H1 (cell line): ENCODE results near the gene ITPR3.

Source experiments
- CTCF ChIP-seq, 3 experiments: IDR thresholded peaks; 1 replicate in 2 of 3; 2 replicates in 1 of 3; pipeline versions ENCODE4 v1.5.1 to v1.6.1; 2011; ENCODE audit warnings: low read length in 3 of 3, mild to moderate bottlenecking in 3 of 3, inconsistent platforms in 2 of 3, low read depth in 1 of 3, moderate library complexity in 1 of 3; ENCODE audit not compliant: insufficient read depth in 1 of 3; ENCODE audit errors: control extremely low read depth in 1 of 3
- E2F6 ChIP-seq: IDR thresholded peaks from 2 replicates; pipeline ENCODE4 v1.6.1; 2012; ENCODE audit warnings: inconsistent platforms
- EZH2 ChIP-seq: fragments of 200-600 bp; sonication (generic); IDR thresholded peaks from 2 replicates; pipeline ENCODE4 v1.7.1; 2012; ENCODE audit warnings: low read depth, mild to moderate bottlenecking, moderate library complexity, low read length, inconsistent platforms; ENCODE audit not compliant: severe bottlenecking
- MAX ChIP-seq: IDR thresholded peaks from 2 replicates; pipeline ENCODE4 v1.6.1; 2012; ENCODE audit warnings: inconsistent platforms
- NRF1 ChIP-seq: IDR thresholded peaks from 2 replicates; pipeline ENCODE4 v1.6.1; 2011; ENCODE audit warnings: mild to moderate bottlenecking, low read depth, low read length, improper control_type of control experiment
- POLR2A ChIP-seq, 2 experiments: IDR thresholded peaks; 1 replicate in 1 of 2; 2 replicates in 1 of 2; pipeline ENCODE4 v1.6.1; 2011; ENCODE audit warnings: low read depth in 2 of 2, low read length in 2 of 2, mild to moderate bottlenecking in 2 of 2; ENCODE audit errors: control extremely low read depth in 1 of 2
- POLR2AphosphoS5 ChIP-seq: IDR thresholded peaks from 2 replicates; pipeline ENCODE4 v1.6.1; 2011; ENCODE audit warnings: low read depth, low read length
- RAD21 ChIP-seq, 2 experiments: IDR thresholded peaks in 1 of 2; conservative IDR thresholded peaks in 1 of 2; 2 replicates each; pipeline ENCODE4 v1.6.1; 2011; ENCODE audit warnings: low read depth in 2 of 2, low read length in 2 of 2, improper control_type of control experiment in 1 of 2, inconsistent platforms in 1 of 2, mild to moderate bottlenecking in 1 of 2, moderate library complexity in 1 of 2
- TAF1 ChIP-seq: IDR thresholded peaks from 2 replicates; pipeline ENCODE4 v1.6.1; 2011; ENCODE audit warnings: mild to moderate bottlenecking, low read depth, low read length
- YY1 ChIP-seq: IDR thresholded peaks from 2 replicates; pipeline ENCODE4 v1.6.1; 2011; ENCODE audit warnings: low read depth, mild to moderate bottlenecking, low read length

- TF ChIP-seq POLR2A (IDR thresholded peaks at IDR 0.05; ENCODE audit: control extremely low read depth in 1 of 2, low read depth in 2 of 2, low read length in 2 of 2) (no peak), E2F6 (no peak), CTCF (IDR thresholded peaks at IDR 0.05; ENCODE audit: control extremely low read depth in 1 of 3, insufficient read depth in 1 of 3, low read depth in 1 of 3, low read length in 3 of 3) (no peak), TAF1 (no peak), POLR2AphosphoS5 (no peak), YY1 (no peak), MAX (no peak), NRF1 (no peak), RAD21 (IDR thresholded peaks at IDR 0.05 in 1 of 2, conservative IDR thresholded peaks at IDR 0.05 in 1 of 2; ENCODE audit: low read depth in 2 of 2, low read length in 2 of 2) (no peak), EZH2 (no peak)
Observed at GRCh38 chr6:33712914-33713313, 91.8 kb downstream of the ITPR3 start.
